Hypothalamus (tissue), 51 donors: ENCODE measurements around the gene RP2.

ENCODE experiments used
- DNase-seq, 51 donors: peaks; one replicate each; lab custom pipeline; 2025; lab: John Stamatoyannopoulos, UW

Gene RP2

GRCh38 chrX:46840946-46841345 lies 4.1 kb downstream of the RP2 start:
- no peak for DNase-seq

- peak in 35 of 51 donors; percentile 0 to 61 (median 20) for DNase-seq
Observed at GRCh38 chrX:46841346-46841745, 4.5 kb downstream of the RP2 start.

GRCh38 chrX:46844913-46845312 lies 8.1 kb downstream of the RP2 start:
- no peak for DNase-seq

GRCh38 chrX:46849933-46850332 lies 13.1 kb downstream of the RP2 start:
- DNase-seq: no peak

- DNase-seq: no peak
Observed at GRCh38 chrX:46850771-46851170, 13.9 kb downstream of the RP2 start.

GRCh38 chrX:46856483-46856882 lies 19.6 kb downstream of the RP2 start:
- DNase-seq: no peak

- no peak for DNase-seq
Observed at GRCh38 chrX:46860557-46860956, 23.7 kb downstream of the RP2 start.

GRCh38 chrX:46863072-46863471 lies 26.2 kb downstream of the RP2 start:
- no peak for DNase-seq

GRCh38 chrX:46864606-46865005 lies 27.8 kb downstream of the RP2 start:
- DNase-seq: no peak

GRCh38 chrX:46865281-46865680 lies 28.4 kb downstream of the RP2 start:
- no peak for DNase-seq

- DNase-seq: no peak
Observed at GRCh38 chrX:46866726-46867125, 29.9 kb downstream of the RP2 start.

GRCh38 chrX:46873746-46874145 lies 36.9 kb downstream of the RP2 start:
- no peak for DNase-seq

- no peak for DNase-seq
Observed at GRCh38 chrX:46876901-46877300, 40.1 kb downstream of the RP2 start.

GRCh38 chrX:46882266-46882665 lies 45.4 kb downstream of the RP2 start:
- no peak for DNase-seq

- DNase-seq: no peak
Observed at GRCh38 chrX:46884799-46885198, 48.0 kb downstream of the RP2 start.

GRCh38 chrX:46898207-46898606 lies 61.4 kb downstream of the RP2 start:
- no peak for DNase-seq

- DNase-seq: peak; percentile 1 to 82 (median 64)
Observed at GRCh38 chrX:46903458-46904242, 66.8 kb downstream of the RP2 start.

- DNase-seq: no peak
Observed at GRCh38 chrX:46904626-46905025, 67.8 kb downstream of the RP2 start.

GRCh38 chrX:46910415-46910814 lies 73.6 kb downstream of the RP2 start:
- DNase-seq: no peak

GRCh38 chrX:46912098-46912602 lies 75.3 kb downstream of the RP2 start, which contains the start of gene JADE3:
TSS of gene JADE3 (plus strand) at chrX:46912421. CDS start at chrX:46984895, 72,474 bp downstream.
- DNase-seq: peak in 46 of 51 donors; percentile 0 to 61 (median 16)

GRCh38 chrX:46912603-46913491 lies 76.0 kb downstream of the RP2 start:
- DNase-seq: peak in 31 of 51 donors; percentile 0 to 35 (median 4)
